Measurements from ENCODE around the gene MTX2.

Gene MTX2

DNA sequence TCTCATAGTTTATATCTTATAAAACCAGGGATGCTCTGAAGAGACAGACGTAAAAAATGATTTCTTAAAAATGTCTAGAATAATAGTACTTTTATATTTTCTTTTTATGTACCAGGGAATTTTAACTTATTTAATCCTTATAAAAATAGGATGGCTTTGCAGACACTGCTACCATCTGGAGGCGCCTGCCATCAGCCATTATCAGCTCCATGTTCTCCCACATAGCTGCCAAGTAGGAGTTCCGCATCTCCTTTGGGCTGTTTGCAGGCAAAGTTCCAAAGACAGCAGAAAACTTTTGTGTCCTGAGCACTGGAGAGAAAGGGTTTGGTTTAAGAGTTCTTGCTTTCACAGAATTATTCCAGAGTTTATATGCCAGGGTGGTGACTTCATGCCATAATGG is 69.2 kb downstream of the MTX2 start:
- H3K4me1 ChIP-seq (ENCODE audit: insufficient read depth, poor library complexity, severe bottlenecking): no peaks in the 10 kb centered on the region
- no peaks in the 10 kb centered on the region for H3K9me3 ChIP-seq (ENCODE audit: severe bottlenecking)
- no peaks in the 10 kb centered on the region for H3K27me3 ChIP-seq (ENCODE audit: insufficient read depth, poor library complexity, severe bottlenecking)
- DNase-seq (ENCODE audit: low spot score) (no peak), ATAC-seq (ENCODE audit: low read depth) (no peak)
- H3K4me3 ChIP-seq (ENCODE audit: severe bottlenecking): no peak overlapping the region
- peaks cover 12% of the 10 kb centered on the region for H3K36me3 ChIP-seq (ENCODE audit: low read depth)
- H3K27ac ChIP-seq (ENCODE audit: poor library complexity, severe bottlenecking): no peak overlapping the region
- no peak for TF ChIP-seq CTCF (IDR thresholded peaks at IDR 0.05; ENCODE audit: poor library complexity, severe bottlenecking)

DNA sequence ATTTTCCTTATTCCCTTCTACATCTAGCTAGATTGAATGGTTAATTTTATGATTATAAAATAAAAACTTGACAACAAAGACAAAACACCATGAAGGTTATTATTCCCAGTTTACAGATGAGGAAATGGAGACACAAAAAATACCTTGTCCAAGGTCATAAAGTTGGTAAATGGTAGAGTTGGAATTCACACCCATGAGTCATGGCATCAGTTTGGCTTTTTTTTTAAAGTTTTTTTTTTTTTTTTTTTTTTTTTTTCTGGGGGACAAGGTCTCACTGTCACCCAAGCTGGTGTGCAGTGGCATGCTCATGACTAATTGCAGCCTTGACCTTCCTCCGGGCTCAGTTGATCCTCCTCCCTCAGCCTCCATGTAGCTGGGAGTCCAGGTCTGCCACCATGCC is 70.0 kb downstream of the MTX2 start:
- Histone ChIP-seq H3K27ac (ENCODE audit: poor library complexity, severe bottlenecking) (no peak overlapping the region), H3K36me3 (ENCODE audit: low read depth) (peaks cover 12% of the 10 kb centered on the region), H3K4me3 (ENCODE audit: severe bottlenecking) (no peak overlapping the region), H3K27me3 (ENCODE audit: insufficient read depth, poor library complexity, severe bottlenecking) (no peaks in the 10 kb centered on the region), H3K4me1 (ENCODE audit: insufficient read depth, poor library complexity, severe bottlenecking) (no peaks in the 10 kb centered on the region), H3K9me3 (ENCODE audit: severe bottlenecking) (no peaks in the 10 kb centered on the region)
- TF ChIP-seq CTCF (IDR thresholded peaks at IDR 0.05; ENCODE audit: poor library complexity, severe bottlenecking): no peak
- ATAC-seq (ENCODE audit: low read depth): no peak
- DNase-seq (ENCODE audit: low spot score): no peak

- no peaks in the 10 kb centered on the region for H3K9me3 ChIP-seq (ENCODE audit: severe bottlenecking)
These were observed 87.0 kb downstream of the MTX2 start for GRCh38 chr2:176356251-176356650.

DNA sequence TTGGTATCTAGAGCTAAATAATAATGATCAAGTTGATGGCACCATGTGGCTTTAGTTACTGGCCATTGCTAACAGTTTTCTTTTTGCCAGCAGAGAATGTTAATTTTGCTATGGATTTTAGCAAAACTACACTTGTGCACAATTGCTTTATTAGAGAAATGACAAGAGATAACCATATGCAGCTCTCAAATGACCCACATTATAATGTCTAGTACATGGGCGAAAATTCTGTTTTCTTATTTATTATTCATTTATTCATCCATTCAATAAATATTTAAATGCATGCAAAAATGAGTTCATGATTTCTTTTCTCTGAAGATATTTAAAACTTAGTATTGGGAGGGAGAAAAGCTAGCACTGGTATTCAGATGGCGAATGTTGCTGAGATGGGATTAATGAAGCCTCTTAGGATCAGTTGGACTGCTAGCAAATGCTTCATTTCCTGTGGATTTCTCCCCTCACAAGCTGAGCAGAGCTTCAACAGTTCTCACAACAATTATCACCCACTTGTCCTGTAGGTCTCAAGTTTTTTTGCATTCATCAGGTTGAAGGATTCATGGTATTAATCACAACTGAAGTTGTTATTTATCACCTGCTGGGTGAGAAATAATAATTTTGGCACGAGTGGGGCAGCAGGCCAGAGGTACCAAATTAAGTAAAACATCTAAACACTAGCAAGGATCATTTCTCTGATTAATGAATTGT is 95.2 kb downstream of the MTX2 start:
- no peak overlapping the region for H3K27ac ChIP-seq (ENCODE audit: poor library complexity, severe bottlenecking)
- no peak for ATAC-seq (ENCODE audit: low read depth)
- no peak for TF ChIP-seq CTCF (IDR thresholded peaks at IDR 0.05; ENCODE audit: poor library complexity, severe bottlenecking)
- H3K4me1 ChIP-seq (ENCODE audit: insufficient read depth, poor library complexity, severe bottlenecking): no peaks in the 10 kb centered on the region
- H3K4me3 ChIP-seq (ENCODE audit: severe bottlenecking): no peak overlapping the region
- no peaks in the 10 kb centered on the region for H3K36me3 ChIP-seq (ENCODE audit: low read depth)
- no peak for DNase-seq (ENCODE audit: low spot score)
- H3K9me3 ChIP-seq (ENCODE audit: severe bottlenecking): no peaks in the 10 kb centered on the region
- no peaks in the 10 kb centered on the region for H3K27me3 ChIP-seq (ENCODE audit: insufficient read depth, poor library complexity, severe bottlenecking)

More at GRCh38 chr2:176356251-176356650, 87.0 kb downstream of the MTX2 start:
- H3K4me1 ChIP-seq (ENCODE audit: insufficient read depth, poor library complexity, severe bottlenecking): no peaks in the 10 kb centered on the region
- no peak for DNase-seq (ENCODE audit: low spot score)
- no peaks in the 10 kb centered on the region for H3K27me3 ChIP-seq (ENCODE audit: insufficient read depth, poor library complexity, severe bottlenecking)
- H3K27ac ChIP-seq (ENCODE audit: poor library complexity, severe bottlenecking): no peak overlapping the region
- no peak for ATAC-seq (ENCODE audit: low read depth)
- H3K4me3 ChIP-seq (ENCODE audit: severe bottlenecking): no peak overlapping the region
- no peak for TF ChIP-seq CTCF (IDR thresholded peaks at IDR 0.05; ENCODE audit: poor library complexity, severe bottlenecking)
- H3K36me3 ChIP-seq (ENCODE audit: low read depth): no peaks in the 10 kb centered on the region; the same call in 1 of the 2 replicates

DNA sequence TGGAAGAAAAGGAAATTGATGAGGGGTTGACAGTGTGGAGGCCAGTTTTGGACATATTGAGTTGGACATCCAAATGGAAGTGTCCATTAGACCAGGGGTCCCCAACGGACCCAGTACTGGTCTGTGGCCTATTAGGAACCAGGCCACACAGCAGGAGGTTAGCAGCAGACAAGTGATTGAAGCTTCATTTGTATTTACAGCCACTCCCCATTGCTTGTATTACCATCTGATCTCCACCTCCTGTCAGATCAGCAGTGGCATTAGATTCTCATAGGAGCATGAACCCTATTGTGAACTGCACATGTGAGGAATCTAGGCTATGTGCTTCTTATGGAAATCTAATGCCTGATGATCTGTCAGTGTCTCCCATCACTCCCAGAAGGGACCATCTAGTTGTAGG is 99.1 kb downstream of the MTX2 start:
- no peak for DNase-seq (ENCODE audit: low spot score)
- TF ChIP-seq CTCF (IDR thresholded peaks at IDR 0.05; ENCODE audit: poor library complexity, severe bottlenecking): no peak
- Histone ChIP-seq H3K4me3 (ENCODE audit: severe bottlenecking) (no peak overlapping the region), H3K27me3 (ENCODE audit: insufficient read depth, poor library complexity, severe bottlenecking) (no peaks in the 10 kb centered on the region), H3K27ac (ENCODE audit: poor library complexity, severe bottlenecking) (no peak overlapping the region), H3K9me3 (ENCODE audit: severe bottlenecking) (no peaks in the 10 kb centered on the region), H3K4me1 (ENCODE audit: insufficient read depth, poor library complexity, severe bottlenecking) (no peaks in the 10 kb centered on the region), H3K36me3 (ENCODE audit: low read depth) (no peaks in the 10 kb centered on the region)
- no peak for ATAC-seq (ENCODE audit: low read depth)

All from RWPE2 (cell line).